GM19468 (cell line): ENCODE data around the gene GNAQ.

ENCODE experiments used
- ATAC-seq: cut with Tn5 transposase; IDR thresholded peaks from one replicate; pipeline ENCODE4 v1.9.1; 2021; ENCODE audit warnings: mild to moderate bottlenecking, moderate library complexity, moderate number of reproducible peaks; ENCODE audit not compliant: unreplicated experiment; ENCODE audit errors: extremely low read depth

The GNAQ gene

GRCh38 chr9:77831781-77832180 is 199.8 kb downstream of the GNAQ start:
- ATAC-seq: no peak

GRCh38 chr9:77830618-77831285 is 200.9 kb downstream of the GNAQ start:
- no peak for ATAC-seq

- ATAC-seq: no peak
Measured at GRCh38 chr9:77829420-77829819, 202.2 kb downstream of the GNAQ start.

GRCh38 chr9:77827104-77827784 is 204.4 kb downstream of the GNAQ start:
- ATAC-seq: no peak

- no peak for ATAC-seq
Measured at GRCh38 chr9:77826621-77827020, 205.0 kb downstream of the GNAQ start.

GRCh38 chr9:77826116-77826515 is 205.5 kb downstream of the GNAQ start:
- ATAC-seq: no peak

GRCh38 chr9:77825361-77825760 is 206.2 kb downstream of the GNAQ start:
- no peak for ATAC-seq

- ATAC-seq: no peak
Measured at GRCh38 chr9:77820293-77820954, 211.2 kb downstream of the GNAQ start.

- no peak for ATAC-seq
Measured at GRCh38 chr9:77819657-77820056, 212.0 kb downstream of the GNAQ start.

GRCh38 chr9:77817590-77818311 is 213.9 kb downstream of the GNAQ start:
- ATAC-seq: no peak

- no peak for ATAC-seq
Measured at GRCh38 chr9:77816641-77817341, 214.8 kb downstream of the GNAQ start.

GRCh38 chr9:77815260-77815659 is 216.4 kb downstream of the GNAQ start:
- no peak for ATAC-seq

- ATAC-seq: no peak
Measured at GRCh38 chr9:77811832-77812231, 219.8 kb downstream of the GNAQ start.

- ATAC-seq: no peak
Measured at GRCh38 chr9:77810637-77811119, 220.9 kb downstream of the GNAQ start.

GRCh38 chr9:77810047-77810446 is 221.6 kb downstream of the GNAQ start:
- ATAC-seq: no peak

- no peak for ATAC-seq
Measured at GRCh38 chr9:77809552-77809951, 222.1 kb downstream of the GNAQ start.

- ATAC-seq: no peak
Measured at GRCh38 chr9:77808751-77809081, 222.9 kb downstream of the GNAQ start.

- no peak for ATAC-seq
Measured at GRCh38 chr9:77807846-77808750, 223.5 kb downstream of the GNAQ start.

- ATAC-seq: no peak
Measured at GRCh38 chr9:77807281-77807683, 224.3 kb downstream of the GNAQ start.
